K562 (cell line): ENCODE results near the gene ERBB3. TPM values are rescaled to one million over a fixed set of nuclear protein-coding genes. Genes with fewer than 3 reads are reported as not detected.

Experiments used
- ATAC-seq: fragments of 200-7000 bp; cut with Tn5 transposase; 3 replicates; pipeline ENCODE4 v1.9.1; 2020; ENCODE audit warnings: moderate library complexity
- BruUV-seq: library from RNA; stranded (reverse); fragments of 400-500 nt; replicated peaks from 2 replicates; lab custom pipeline; 2021; lab: Mats Ljungman, UMichigan
- CTCF ChIA-PET: fragments of 300-600 bp; formaldehyde crosslinking; extraction: SDS; loops from one replicate; lab custom pipeline; 2021; ENCODE audit warnings: low intra/inter-chr PET ratio; lab: Yijun Ruan, JAX
- POLR2A ChIA-PET: fragments of 300-600, 350-650 bp; sonication (Branson Sonifier 250); formaldehyde crosslinking; extraction: SDS; loops from one replicate; lab custom pipeline; 2021; ENCODE audit warnings: antibody characterized with exemption, inconsistent platforms; lab: Yijun Ruan, JAX
- DNase-seq, 4 experiments: peaks; one replicate each; pipeline versions ENCODE4 v3.0.0 to v3.0.0-alpha.2; 2011 to 2018; ENCODE audit warnings: low spot score in 3 of 4, mixed read lengths in 3 of 4; ENCODE audit errors: extremely low read depth in 1 of 4
- FAIRE-seq: peaks from 2 replicates; lab custom pipeline; 2011; peaks lifted over from hg19 to GRCh38; lab: Jason Lieb, UNC
- H2AFZ ChIP-seq: 2 replicates; pipeline ENCODE4 v1.6.0; 2011; ENCODE audit warnings: low read depth, low read length, control low read depth, inconsistent platforms
- H3K27ac ChIP-seq: fragments of 200-600 bp; 3 replicates; pipeline ENCODE4 v1.8.0; 2011; ENCODE audit warnings: low read depth, mild to moderate bottlenecking, control low read depth, inconsistent platforms, low read length, moderate library complexity, mixed read lengths; ENCODE audit errors: extremely low read depth
- H3K27me3 ChIP-seq, 2 experiments: fragments of 300-600 bp in 1 of 2; 2 replicates in 1 of 2; 3 replicates in 1 of 2; pipeline versions ENCODE4 v1.6.0 to v1.8.0; 2011; ENCODE audit warnings: inconsistent platforms in 2 of 2, low read length in 2 of 2, mild to moderate bottlenecking in 1 of 2, mixed read lengths in 1 of 2, moderate library complexity in 1 of 2; ENCODE audit not compliant: control insufficient read depth in 2 of 2, insufficient read depth in 2 of 2
- H3K36me3 ChIP-seq: fragments of 300-600 bp; 3 replicates; pipeline ENCODE4 v1.8.0; 2011; ENCODE audit warnings: mild to moderate bottlenecking, low read length, inconsistent platforms; ENCODE audit not compliant: control insufficient read depth, insufficient read depth
- H3K4me1 ChIP-seq, 2 experiments: fragments of 200-600 bp in 1 of 2; replicated peaks in 1 of 2; 2 replicates in 1 of 2; 3 replicates in 1 of 2; pipeline versions ENCODE4 v1.5.1 to v1.8.0; 2011; ENCODE audit warnings: inconsistent platforms in 2 of 2, low read length in 2 of 2, mild to moderate bottlenecking in 1 of 2, mixed read lengths in 1 of 2, moderate library complexity in 1 of 2; ENCODE audit not compliant: control insufficient read depth in 2 of 2, insufficient read depth in 2 of 2
- H3K4me2 ChIP-seq: 2 replicates; pipeline ENCODE4 v1.6.1; 2011; ENCODE audit warnings: low read length, control low read depth, inconsistent platforms, mixed read lengths; ENCODE audit not compliant: insufficient read depth
- H3K4me3 ChIP-seq: fragments of 200-600 bp; sonication (generic), shearing (Covaris generic); 2 replicates; pipeline ENCODE4 v1.5.1; 2016; ENCODE audit warnings: control low read depth, inconsistent platforms
- H3K79me2 ChIP-seq: fragments of 200-600 bp; 3 replicates; pipeline ENCODE4 v1.8.0; 2011; ENCODE audit warnings: low read length, inconsistent platforms; ENCODE audit not compliant: control insufficient read depth, insufficient read depth
- H3K9ac ChIP-seq, 2 experiments: 2 replicates each; pipeline versions ENCODE4 v1.6.0 to v1.6.1; 2011; ENCODE audit warnings: low read depth in 2 of 2, low read length in 2 of 2, control low read depth in 1 of 2, inconsistent platforms in 1 of 2, mild to moderate bottlenecking in 1 of 2, mixed read lengths in 1 of 2; ENCODE audit not compliant: insufficient read depth in 1 of 2
- H3K9me1 ChIP-seq: one replicate; pipeline ENCODE4 v1.6.0; 2011; ENCODE audit warnings: inconsistent platforms, mild to moderate bottlenecking, low read length, moderate library complexity; ENCODE audit not compliant: control insufficient read depth, insufficient read depth
- H3K9me3 ChIP-seq: replicated peaks from 2 replicates; pipeline ENCODE4 v1.5.1; 2011; ENCODE audit warnings: low read depth, low read length, inconsistent platforms; ENCODE audit not compliant: control insufficient read depth, insufficient read depth
- H4K20me1 ChIP-seq: replicated peaks from 2 replicates; pipeline ENCODE4 v1.6.1; 2011; ENCODE audit warnings: low read length, inconsistent platforms, mixed read lengths; ENCODE audit not compliant: control insufficient read depth, insufficient read depth
- CREBBP ChIP-seq: IDR thresholded peaks from one replicate; pipeline ENCODE4 v1.6.1; 2012; ENCODE audit warnings: low read depth, mild to moderate bottlenecking, control low read depth, inconsistent platforms, low read length
- HEY1 ChIP-seq: fragments of 250-450 bp; sonication (Bioruptor Pico); IDR thresholded peaks from 2 replicates; pipeline ENCODE4 v1.5.0; 2020; ENCODE audit warnings: mild to moderate bottlenecking, moderate library complexity, borderline replicate concordance
- MYC ChIP-seq, 2 experiments: fragments of 250-450 bp in 1 of 2; sonication (Bioruptor Pico) in 1 of 2; IDR thresholded peaks; 2 replicates each; pipeline versions ENCODE4 v1.5.1 to v1.6.1; 2012 to 2021; ENCODE audit warnings: low read depth in 2 of 2, borderline replicate concordance in 1 of 2, improper control_type of control experiment in 1 of 2, low read length in 1 of 2, mild to moderate bottlenecking in 1 of 2, moderate library complexity in 1 of 2
- NR3C1 ChIP-seq: sonication (generic); formaldehyde crosslinking; IDR thresholded peaks from 2 replicates; pipeline ENCODE4 v1.8.1; 2022; ENCODE audit warnings: missing genetic modification reagents
- PKNOX1 ChIP-seq: fragments of 450-650 bp; IDR thresholded peaks from 2 replicates; pipeline ENCODE4 v1.6.1; 2016
- POLR2A ChIP-seq: fragments of 450-650 bp; conservative IDR thresholded peaks from 2 replicates; pipeline ENCODE4 v1.6.1; 2016
- POLR2G ChIP-seq: fragments of 200-400 bp; formaldehyde crosslinking; IDR thresholded peaks from 2 replicates; pipeline ENCODE4 v1.6.1; 2017; ENCODE audit warnings: low read depth, mild to moderate bottlenecking, antibody characterized with exemption, low read length, moderate library complexity
- RBFOX2 ChIP-seq: fragments of 200-400 bp; formaldehyde crosslinking; IDR thresholded peaks from 2 replicates; pipeline ENCODE4 v1.6.1; 2017; ENCODE audit warnings: low read depth, mild to moderate bottlenecking, low read length, moderate library complexity
- RFX1 ChIP-seq: fragments of 450-650 bp; IDR thresholded peaks from 2 replicates; pipeline ENCODE4 v1.6.1; 2016; ENCODE audit warnings: mild to moderate bottlenecking, moderate library complexity
- SOX6 ChIP-seq: fragments of 450-650 bp; IDR thresholded peaks from 2 replicates; pipeline ENCODE4 v1.6.1; 2014; ENCODE audit warnings: mild to moderate bottlenecking
- SP2 ChIP-seq: IDR thresholded peaks from 2 replicates; pipeline ENCODE4 v1.6.1; 2011; ENCODE audit warnings: mild to moderate bottlenecking, low read depth, low read length, moderate library complexity; ENCODE audit not compliant: poor library complexity, severe bottlenecking; ENCODE audit errors: extremely low read depth
- ZNF445 ChIP-seq: fragments of 250-450 bp; sonication (Bioruptor Pico); IDR thresholded peaks from 2 replicates; pipeline ENCODE4 v1.4.0; 2020; ENCODE audit warnings: low read depth, mild to moderate bottlenecking, moderate library complexity
- WGBS: fragments of 100-300 bp; shearing (Covaris generic); methylation state at CpG from one replicate; pipeline ENCODE4 v1.1.6; 2016; ENCODE audit warnings: low coverage, mixed read lengths; ENCODE audit not compliant: insufficient coverage; ENCODE audit errors: missing lambda C conversion rate; 5-methylcytosine and 5-hydroxymethylcytosine counted together
- in situ Hi-C: fragments of 300-500 bp; cut with MboI; formaldehyde crosslinking; loops from 4 replicates; pipeline ENCODE4 v1.15.0; 2018; ENCODE audit warnings: inconsistent platforms, mixed read lengths
- intact Hi-C: fragments of 100-400 bp; cut with micrococcal nuclease; formaldehyde crosslinking; loops from 2 replicates; pipeline ENCODE4 v1.14.2; 2022
- polyA plus RNA-seq, 8 experiments: library from polyadenylated mRNA; depleted of rRNA in 4 of 8; stranded (reverse) in 5 of 8; unstranded in 3 of 8; fragments of >200 nt; fragmentation: Nextera tagmentation in 2 of 8; fragmentation: Illumina TruSeq in 1 of 8; extraction: Ambion mirVana in 2 of 8; extraction: Trizol in 1 of 8; gene quantifications; 2 replicates each; pipeline versions ENCODE4 v1.2.1 to v1.2.3, GENCODE V29; 2011 to 2014; ENCODE audit warnings: inconsistent platforms in 1 of 8, missing spikeins in 1 of 8
- total RNA-seq, 7 experiments: library from RNA; depleted of rRNA in 6 of 7; stranded (reverse); fragments of >200 nt in 6 of 7; fragmentation: Illumina TruSeq in 2 of 7; extraction: Trizol in 2 of 7; gene quantifications; 2 replicates each; pipeline versions ENCODE4 v1.2.1 to v1.2.3, GENCODE V29; 2011 to 2021; ENCODE audit warnings: low replicate concordance in 1 of 7

The ERBB3 gene
- total and polyA plus RNA-seq, 9 of the 15 experiments (the other 6 are each of a cell fraction or from before 2014, with no cell fraction given): 1.5 to 5.4 (median 3.8) TPM

- CTCF ChIA-PET: no interaction called here
- intact Hi-C loops: no loop called here
- Histone ChIP-seq H3K36me3 (peaks cover 78% of the 10 kb centered on the region), H3K79me2 (no peaks in the 10 kb centered on the region), H2AFZ (no peak overlapping the region), H3K9ac (peak overlapping the region in 1 of 2 experiments; percentile 43; a peak in 1 of 4 replicates), H3K4me2 (no peak overlapping the region), H4K20me1 (0 out of 2 replicates have a peak, but pooled peaks cover 3% of the 10 kb centered on the region), H3K4me3 (no peak overlapping the region), H3K4me1 (peaks cover 2 to 4% of the 10 kb centered on the region in 2 experiments; a peak in 2 of 5 replicates), H3K27me3 (no peaks in the 10 kb centered on the region), H3K27ac (no peak overlapping the region), H3K9me1 (no peaks in the 10 kb centered on the region), H3K9me3 (no peaks in the 10 kb centered on the region)
- POLR2A ChIA-PET: interaction anchor here (0.7 to 2.0 kb wide), 8 partner anchors 8 to 24 kb away, joined by 3 to 10 read pairs (median 3); partner anchors contain the start of genes MYL6B and ZC3H10
- DNase-seq (no peak), ATAC-seq (no peak), FAIRE-seq (no peak)
- in situ Hi-C loops: no loop called here
- TF ChIP-seq HEY1 (no peak), SP2 (no peak), PKNOX1 (0 out of 2 replicates have a peak, but pooled peaks have one; percentile 16), POLR2A (0 out of 2 replicates have a peak, but pooled peaks have one; percentile 17), POLR2G (peak; percentile 57), CREBBP (no peak), ZNF445 (CRISPR knock-in tag) (no peak), MYC (IDR thresholded peaks at IDR 0.05; ENCODE audit: low read depth, low read length) (no peak), MYC (CRISPR knock-in tag; IDR thresholded peaks at IDR 0.05; ENCODE audit: borderline replicate concordance, low read depth) (no peak), SOX6 (no peak), RFX1 (peak; percentile 19; the same call in 1 of the 2 replicates), RBFOX2 (peak; percentile 69), NR3C1 (CRISPR knock-in tag) (no peak)
- BruUV-seq: no TSS peak
- 91% methylated on average over 14 of the region's 19 CpGs for WGBS
These were observed 62.2 kb downstream of the ERBB3 start for GRCh38 chr12:56141946-56142784.
